Measurements from ENCODE around the gene TRPT1. TPM values are rescaled to one million over a fixed set of nuclear protein-coding genes. Genes with fewer than 3 reads are reported as not detected.

The TRPT1 gene
- total RNA-seq, 6 donors from 2014 or later: 27.2 to 69.1 (median 35.2) TPM

GRCh38 chr11:64268025-64268892 lies 42.3 kb upstream of the TRPT1 start:
- WGBS, 2 donors: 25 to 52% methylated on average over 12 to 22 of the region's 23 CpGs
- peak; percentile 51 to 87 for DNase-seq
- H3K27me3 ChIP-seq: no peaks in the 10 kb centered on the region
- H3K4me1 ChIP-seq: peaks cover 29 to 38% (median 33%) of the 10 kb centered on the region in 4 donors
- peak overlapping the region; percentile 96 to 98 (median 96) for H3K27ac ChIP-seq
- TF ChIP-seq POLR2A (IDR thresholded peaks at IDR 0.05) (no peak), EP300 (IDR thresholded peaks at IDR 0.05) (no peak), POLR2AphosphoS5 (IDR thresholded peaks at IDR 0.05) (no peak), CTCF (IDR thresholded peaks at IDR 0.05) (peak in 2 of 6 experiments; percentile 5 to 28)
- ATAC-seq (ENCODE audit: low FRiP score in 2 of 2): no peak
- no peaks in the 10 kb centered on the region for H3K9me3 ChIP-seq
- peaks cover 1 to 39% (median 33%) of the 10 kb centered on the region in 4 donors for H3K36me3 ChIP-seq
- H3K4me3 ChIP-seq: peak overlapping the region in 3 of 4 donors; percentile 75 to 92 (median 78)

- peaks cover 4 to 48% (median 42%) of the 10 kb centered on the region in 4 donors for H3K36me3 ChIP-seq
- TF ChIP-seq POLR2A (IDR thresholded peaks at IDR 0.05) (no peak), EP300 (IDR thresholded peaks at IDR 0.05) (no peak), CTCF (IDR thresholded peaks at IDR 0.05) (no peak), POLR2AphosphoS5 (IDR thresholded peaks at IDR 0.05) (no peak)
- peaks cover 26 to 35% (median 29%) of the 10 kb centered on the region in 4 donors for H3K4me1 ChIP-seq
- H3K27me3 ChIP-seq: no peaks in the 10 kb centered on the region
- 65 to 77% methylated on average over 17 to 24 of the region's 27 CpGs for WGBS, 2 donors
- H3K4me3 ChIP-seq: no peak overlapping the region
- no peak for ATAC-seq (ENCODE audit: low FRiP score in 2 of 2)
- no peaks in the 10 kb centered on the region for H3K9me3 ChIP-seq
- peak in 1 of 2 donors; percentile 85 for DNase-seq
- peak overlapping the region; percentile 96 to 98 (median 96) for H3K27ac ChIP-seq
Measured at GRCh38 chr11:64267207-64267945, 41.4 kb upstream of the TRPT1 start.

- H3K36me3 ChIP-seq: peaks cover 4 to 58% (median 52%) of the 10 kb centered on the region in 4 donors
- H3K4me3 ChIP-seq: no peak overlapping the region
- TF ChIP-seq EP300 (IDR thresholded peaks at IDR 0.05) (no peak), CTCF (IDR thresholded peaks at IDR 0.05) (no peak), POLR2A (IDR thresholded peaks at IDR 0.05) (no peak), POLR2AphosphoS5 (IDR thresholded peaks at IDR 0.05) (no peak)
- peak overlapping the region in 2 of 4 donors; percentile 96 to 98 for H3K27ac ChIP-seq
- no peaks in the 10 kb centered on the region for H3K27me3 ChIP-seq
- WGBS, 2 donors: 93% methylated on average over 10 to 15 of the region's 15 CpGs
- peaks cover 18 to 26% (median 22%) of the 10 kb centered on the region in 4 donors for H3K4me1 ChIP-seq
- ATAC-seq (ENCODE audit: low FRiP score in 2 of 2) (no peak), DNase-seq (peak in 1 of 2 donors; percentile 52)
- H3K9me3 ChIP-seq: no peaks in the 10 kb centered on the region
Measured at GRCh38 chr11:64266339-64266738, 40.4 kb upstream of the TRPT1 start.

GRCh38 chr11:64265176-64266160 lies 39.5 kb upstream of the TRPT1 start:
- Histone ChIP-seq H3K36me3 (peaks cover 4 to 64% (median 56%) of the 10 kb centered on the region in 4 donors), H3K27ac (peak overlapping the region in 1 of 4 donors; percentile 7), H3K4me3 (no peak overlapping the region), H3K9me3 (no peaks in the 10 kb centered on the region), H3K4me1 (peaks cover 18 to 23% (median 22%) of the 10 kb centered on the region in 4 donors), H3K27me3 (no peaks in the 10 kb centered on the region)
- TF ChIP-seq POLR2A (IDR thresholded peaks at IDR 0.05) (no peak), POLR2AphosphoS5 (IDR thresholded peaks at IDR 0.05) (no peak), CTCF (IDR thresholded peaks at IDR 0.05) (no peak), EP300 (IDR thresholded peaks at IDR 0.05) (no peak)
- peak in 1 of 2 donors; percentile 75 for DNase-seq
- no peak for ATAC-seq (ENCODE audit: low FRiP score in 2 of 2)
- WGBS, 2 donors: 94 to 97% methylated on average over 18 to 26 of the region's 35 CpGs
